Naive thymus-derived CD4-positive, alpha-beta T cell (primary cell): ENCODE data around the gene NCK1. TPM values are rescaled to one million over a fixed set of nuclear protein-coding genes. Genes with fewer than 3 reads are reported as not detected.
"Not testable (repeated sequence)": the region's sequence is repeated elsewhere in the genome, so short reads cannot be mapped to it uniquely, and the experiment has no call there.

Experiments
- ATAC-seq: fragments of 150-1000 bp; cut with Tn5 transposase; 2 replicates; pipeline ENCODE4 v1.10.0; 2021; ENCODE audit warnings: mild to moderate bottlenecking, moderate library complexity
- CTCF ChIA-PET: fragments of 350-600 bp; sonication (Branson Sonifier 250); formaldehyde crosslinking; loops from one replicate; lab custom pipeline; 2021; ENCODE audit warnings: antibody characterized with exemption; lab: Charles Lee
- POLR2A ChIA-PET: fragments of 350-600 bp; sonication (Branson Sonifier 250); formaldehyde crosslinking; loops from one replicate; lab custom pipeline; 2021; ENCODE audit warnings: antibody characterized with exemption, inconsistent platforms; lab: Charles Lee
- DNase-seq, 9 donors: peaks; one replicate each; pipeline versions ENCODE4 v3.0.0 to v3.0.0-alpha.2; 2020 to 2022; ENCODE audit warnings: mixed read lengths in 1 of 9
- H3K27ac ChIP-seq: one replicate; pipeline ENCODE4 v1.7.0; 2013; ENCODE audit warnings: mild to moderate bottlenecking, low read depth, low read length, moderate library complexity
- H3K27me3 ChIP-seq, 2 donors: one replicate each; pipeline ENCODE4 v1.7.0; 2013; ENCODE audit warnings: low read length in 2 of 2, mild to moderate bottlenecking in 2 of 2, moderate library complexity in 2 of 2; ENCODE audit not compliant: control insufficient read depth in 2 of 2, insufficient read depth in 2 of 2
- H3K36me3 ChIP-seq, 3 experiments: 1 replicate in 2 of 3; 2 replicates in 1 of 3; pipeline ENCODE4 v1.7.0; 2013; ENCODE audit warnings: low read length in 3 of 3, mild to moderate bottlenecking in 3 of 3, moderate library complexity in 1 of 3; ENCODE audit not compliant: insufficient read depth in 3 of 3, control insufficient read depth in 2 of 3
- H3K4me1 ChIP-seq, 2 donors: one replicate each; pipeline ENCODE4 v1.7.0; 2013; ENCODE audit warnings: low read length in 2 of 2, mild to moderate bottlenecking in 2 of 2, moderate library complexity in 1 of 2; ENCODE audit not compliant: control insufficient read depth in 2 of 2, insufficient read depth in 2 of 2
- H3K4me3 ChIP-seq: 2 replicates; pipeline ENCODE4 v1.7.0; 2013; ENCODE audit warnings: mild to moderate bottlenecking, low read length
- H3K9me3 ChIP-seq, 3 experiments: 1 replicate in 2 of 3; 2 replicates in 1 of 3; pipeline ENCODE4 v1.7.0; 2013; ENCODE audit warnings: low read length in 3 of 3; ENCODE audit not compliant: control insufficient read depth in 2 of 3
- H3K27ac Mint-ChIP-seq, 9 donors: one replicate each; pipeline ENCODE4 v1.8.0; 2020 to 2022; ENCODE audit warnings: mixed read lengths in 9 of 9, mild to moderate bottlenecking in 8 of 9, moderate library complexity in 5 of 9, inconsistent platforms in 2 of 9
- H3K27me3 Mint-ChIP-seq, 5 donors: one replicate each; pipeline ENCODE4 v1.8.0; 2021 to 2022; ENCODE audit warnings: mixed read lengths in 5 of 5, mild to moderate bottlenecking in 1 of 5
- H3K36me3 Mint-ChIP-seq, 5 donors: one replicate each; pipeline ENCODE4 v1.8.0; 2020 to 2022; ENCODE audit warnings: mixed read lengths in 5 of 5, mild to moderate bottlenecking in 3 of 5, inconsistent platforms in 1 of 5
- H3K4me1 Mint-ChIP-seq, 7 donors: one replicate each; pipeline ENCODE4 v1.8.0; 2020 to 2022; ENCODE audit warnings: mixed read lengths in 7 of 7, mild to moderate bottlenecking in 3 of 7, inconsistent platforms in 1 of 7
- H3K4me3 Mint-ChIP-seq, 10 donors: one replicate each; pipeline ENCODE4 v1.8.0; 2020 to 2022; ENCODE audit warnings: mild to moderate bottlenecking in 10 of 10, mixed read lengths in 10 of 10, moderate library complexity in 6 of 10, inconsistent platforms in 2 of 10
- H3K9me3 Mint-ChIP-seq, 11 donors: one replicate each; pipeline ENCODE4 v1.8.0; 2020 to 2022; ENCODE audit warnings: mixed read lengths in 11 of 11, mild to moderate bottlenecking in 4 of 11, inconsistent platforms in 1 of 11, moderate library complexity in 1 of 11
- intact Hi-C, 2 donors: fragments of 100-400 bp; cut with micrococcal nuclease; formaldehyde crosslinking; loops; one replicate each; pipeline ENCODE4 v1.15.1; 2023
- polyA plus RNA-seq, 2 donors: library from polyadenylated mRNA; unstranded; fragments of 300-500 nt; fragmentation: Illumina TruSeq; gene quantifications; one replicate each; pipeline ENCODE4 v1.2.3, GENCODE V29; 2021
- total RNA-seq, 6 experiments: library from RNA in 5 of 6; stranded (reverse) in 5 of 6; gene quantifications; 1 replicate in 5 of 6; 2 replicates in 1 of 6; pipeline ENCODE4 v1.2.3 and lab custom pipeline; 2021 to 2026

NCK1 gene
- total and polyA plus RNA-seq, 7 experiments from 2014 or later: 39.1 to 59.6 (median 47.3) TPM

DNA sequence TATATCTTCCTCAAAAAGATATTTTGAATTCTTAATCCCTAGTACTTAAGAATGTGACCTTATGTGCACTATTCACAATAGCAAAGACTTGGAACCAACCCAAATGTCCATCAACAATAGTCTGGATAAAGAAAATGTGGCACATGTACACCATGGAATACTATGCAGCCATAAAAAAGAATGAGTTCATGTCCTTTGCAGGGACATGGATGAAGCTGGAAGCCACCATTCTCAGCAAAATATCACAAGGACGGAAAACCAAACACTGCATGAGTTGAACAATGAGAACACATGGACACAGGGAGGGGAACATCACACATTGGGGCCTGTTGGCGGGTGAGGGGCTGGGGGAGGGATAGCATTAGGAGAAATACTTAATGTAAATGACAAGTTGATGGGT lies 17.5 kb downstream of the NCK1 start:
- H3K36me3 ChIP-seq, intact Hi-C loops, DNase-seq, H3K27me3 ChIP-seq, ATAC-seq, H3K4me3 ChIP-seq, H3K27me3 Mint-ChIP-seq, H3K27ac ChIP-seq, H3K9me3 ChIP-seq, CTCF ChIA-PET: not testable (repeated sequence)
- Mint-ChIP-seq H3K4me1 (peaks cover 34 to 87% (median 76%) of the 10 kb centered on the region in 7 donors), H3K9me3 (peaks cover 0 to 17% (median 3%) of the 10 kb centered on the region in 11 donors), H3K4me3 (peak overlapping the region in 1 of 10 donors; percentile 28), H3K27ac (peak overlapping the region in 4 of 9 donors; percentile 1 to 74 (median 32)), H3K36me3 (peaks cover 0 to 43% (median 14%) of the 10 kb centered on the region in 5 donors)
- POLR2A ChIA-PET: interaction anchor here (0.6 kb wide), 1 partner anchor 8 kb away, joined by 5 read pairs; no protein-coding TSS in a partner anchor
- H3K4me1 ChIP-seq: peaks cover 11 to 22% of the 10 kb centered on the region in 2 donors

DNA sequence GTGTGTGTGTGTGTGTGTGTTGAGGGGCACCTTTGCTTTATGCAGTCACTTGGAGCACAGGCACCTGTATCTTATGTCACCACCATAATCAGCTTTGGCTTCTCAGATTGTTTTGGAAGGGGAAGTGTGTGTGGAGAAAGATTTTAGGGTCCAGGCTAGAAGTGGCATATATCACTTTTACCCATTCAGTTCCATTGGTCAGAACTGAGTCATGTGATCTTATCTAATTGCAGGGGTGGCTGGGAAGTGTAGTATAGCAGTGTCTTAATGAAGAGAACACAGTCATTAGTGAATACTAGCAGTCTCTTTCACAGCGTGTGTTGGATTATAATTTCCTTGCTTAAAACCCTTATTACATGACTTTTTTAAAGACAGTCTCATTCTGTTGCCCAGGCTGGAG lies 20.6 kb downstream of the NCK1 start:
- Mint-ChIP-seq H3K27ac (peak overlapping the region in 7 of 9 donors; percentile 6 to 85 (median 55)), H3K4me1 (peaks cover 39 to 97% (median 83%) of the 10 kb centered on the region in 7 donors), H3K36me3 (peaks cover 0 to 41% (median 9%) of the 10 kb centered on the region in 5 donors), H3K4me3 (peak overlapping the region in 4 of 10 donors; percentile 9 to 60 (median 52)), H3K27me3 (no peaks in the 10 kb centered on the region), H3K9me3 (peaks cover 0 to 15% (median 3%) of the 10 kb centered on the region in 11 donors)
- CTCF ChIA-PET: no interaction called here
- Histone ChIP-seq H3K9me3 (no peaks in the 10 kb centered on the region), H3K4me3 (no peak overlapping the region), H3K27me3 (no peaks in the 10 kb centered on the region), H3K4me1 (peaks cover 33 to 38% of the 10 kb centered on the region in 2 donors), H3K27ac (no peak overlapping the region), H3K36me3 (no peaks in the 10 kb centered on the region)
- ATAC-seq (peak; percentile 73), DNase-seq (peak in 3 of 9 donors; percentile 12 to 28 (median 28))
- intact Hi-C loops: no loop called here
- POLR2A ChIA-PET: interaction anchor here (2.5 kb wide), 1 partner anchor 20 kb away, joined by 14 read pairs; the partner anchor contains the start of gene NCK1

DNA sequence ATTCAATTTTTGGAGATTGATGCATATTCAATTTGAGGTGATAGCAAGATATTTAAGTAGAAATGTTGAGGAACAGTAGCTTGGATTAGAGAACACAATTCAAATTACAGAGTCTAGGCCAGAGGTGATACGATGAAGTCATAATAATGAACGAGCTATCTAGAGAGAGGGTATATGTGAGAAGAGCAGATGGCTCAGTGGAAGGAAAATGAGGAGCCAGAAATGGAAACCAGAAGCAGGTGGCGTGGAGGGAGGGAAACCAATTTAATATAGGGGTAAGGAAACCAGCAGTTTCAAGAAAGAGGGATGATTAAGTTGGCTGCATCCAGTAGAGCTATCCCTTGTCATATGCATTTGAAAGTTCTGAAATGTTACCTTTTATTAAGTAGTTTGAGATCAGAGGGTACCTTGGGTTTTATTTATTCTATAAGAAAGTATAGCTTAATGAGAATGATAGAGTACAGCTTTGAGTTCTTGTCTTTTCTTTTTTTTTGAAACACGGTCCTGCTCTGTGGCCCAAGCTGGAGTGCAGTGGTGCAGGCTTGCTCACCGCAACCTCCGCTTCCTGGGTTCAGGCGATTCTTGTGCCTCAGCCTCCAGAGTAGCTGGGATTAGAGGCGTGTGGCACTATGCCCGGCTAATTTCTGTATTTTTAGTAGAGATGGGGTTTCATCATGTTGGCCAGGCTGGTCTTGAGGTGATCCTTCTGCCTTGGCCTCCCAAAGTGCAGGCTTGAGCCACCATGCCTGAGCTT lies 22.1 kb downstream of the NCK1 start:
- no peak overlapping the region for H3K27ac ChIP-seq
- peaks cover 0 to 10% (median 0%) of the 10 kb centered on the region in 11 donors for H3K9me3 Mint-ChIP-seq
- no peak for ATAC-seq
- no peaks in the 10 kb centered on the region for H3K27me3 ChIP-seq
- H3K4me1 Mint-ChIP-seq: peaks cover 46 to 97% (median 78%) of the 10 kb centered on the region in 7 donors
- peak overlapping the region in 9 of 10 donors; percentile 4 to 74 (median 32) for H3K4me3 Mint-ChIP-seq
- peaks cover 33% of the 10 kb centered on the region in 2 donors for H3K4me1 ChIP-seq
- DNase-seq: no peak
- no peaks in the 10 kb centered on the region for H3K9me3 ChIP-seq
- CTCF ChIA-PET: interaction anchor here (0.8 to 2.1 kb wide), 3 partner anchors 22 to 132 kb away, joined by 3 to 6 read pairs (median 3); partner anchors contain the start of genes NCK1 and STAG1
- POLR2A ChIA-PET: interaction anchor here (0.6 to 3.4 kb wide), 6 partner anchors 10 to 552 kb away, joined by 3 to 32 read pairs (median 3); partner anchors contain the start of genes NCK1 and STAG1
- intact Hi-C loops: no loop called here
- H3K36me3 ChIP-seq: no peaks in the 10 kb centered on the region
- H3K4me3 ChIP-seq: no peak overlapping the region
- H3K27me3 Mint-ChIP-seq: no peaks in the 10 kb centered on the region
- peak overlapping the region; percentile 1 to 86 (median 75) for H3K27ac Mint-ChIP-seq
- H3K36me3 Mint-ChIP-seq: peaks cover 0 to 35% (median 14%) of the 10 kb centered on the region in 5 donors

DNA sequence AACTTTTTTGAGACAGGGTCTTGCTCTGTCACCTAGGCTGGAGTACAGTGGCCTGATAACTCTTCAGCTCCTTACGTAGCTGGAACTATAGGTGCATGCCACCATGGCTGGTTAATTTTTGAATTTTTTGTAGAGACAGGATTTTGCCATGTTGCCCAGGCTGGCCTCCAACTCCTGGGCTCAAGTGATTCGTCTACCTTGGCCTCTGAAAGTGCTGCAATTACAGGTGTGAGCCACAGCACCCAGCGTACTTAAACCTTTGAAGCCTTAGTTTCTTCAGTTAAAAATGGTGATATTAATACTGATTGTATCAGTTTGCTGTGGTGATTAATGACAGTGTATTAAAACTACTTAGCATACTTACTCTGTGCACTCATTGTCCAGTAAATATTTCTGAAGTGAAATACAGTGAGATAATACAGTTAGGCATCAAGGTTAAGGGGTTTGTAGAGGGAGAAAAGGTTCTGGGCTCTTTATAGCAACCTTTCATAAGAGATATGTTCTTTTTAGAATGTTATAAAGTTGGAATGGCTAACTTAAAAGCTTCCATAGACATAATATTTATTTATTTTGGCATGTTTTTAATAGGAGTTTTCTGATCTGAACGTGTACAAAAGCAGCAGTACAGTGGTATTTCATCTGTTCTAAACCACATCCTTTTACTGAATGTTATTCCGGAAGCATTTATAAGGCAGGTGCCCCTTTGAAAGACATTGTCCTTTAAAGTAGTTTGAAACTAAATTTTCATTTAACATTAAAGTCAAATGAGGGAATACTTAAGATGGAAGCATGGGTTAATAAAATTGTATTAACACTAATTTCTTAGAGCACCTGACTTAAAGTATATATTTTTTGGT lies 23.6 kb downstream of the NCK1 start:
- POLR2A ChIA-PET: interaction anchor here (1.1 to 3.4 kb wide), 2 partner anchors 23 to 553 kb away, joined by 3 to 32 read pairs; partner anchors contain the start of gene NCK1
- H3K4me1 Mint-ChIP-seq: peaks cover 45 to 93% (median 76%) of the 10 kb centered on the region in 7 donors
- DNase-seq (peak in 6 of 9 donors; percentile 29 to 49 (median 44)), ATAC-seq (peak; percentile 74)
- peak overlapping the region; percentile 60 for H3K27ac ChIP-seq
- peaks cover 0 to 35% (median 20%) of the 10 kb centered on the region in 5 donors for H3K36me3 Mint-ChIP-seq
- CTCF ChIA-PET: interaction anchor here (0.6 to 2.1 kb wide), 2 partner anchors 24 to 71 kb away, joined by 4 to 6 read pairs; partner anchors contain the start of gene NCK1
- H3K4me1 ChIP-seq: peaks cover 33% of the 10 kb centered on the region in 2 donors
- H3K9me3 Mint-ChIP-seq: peaks cover 0 to 7% (median under 1%) of the 10 kb centered on the region in 11 donors
- no peaks in the 10 kb centered on the region for H3K9me3 ChIP-seq
- no peaks in the 10 kb centered on the region for H3K36me3 ChIP-seq
- intact Hi-C loops: loop anchor here (1.0 to 2.0 kb wide), 2 partner anchors 23 to 33 kb away; partner anchors contain the start of gene NCK1 (in 2 of the 2)
- no peaks in the 10 kb centered on the region for H3K27me3 Mint-ChIP-seq
- H3K4me3 Mint-ChIP-seq: peak overlapping the region; percentile 46 to 86 (median 76)
- H3K27me3 ChIP-seq: no peaks in the 10 kb centered on the region
- H3K27ac Mint-ChIP-seq: peak overlapping the region; percentile 50 to 91 (median 85)
- peak overlapping the region; percentile 25 for H3K4me3 ChIP-seq

DNA sequence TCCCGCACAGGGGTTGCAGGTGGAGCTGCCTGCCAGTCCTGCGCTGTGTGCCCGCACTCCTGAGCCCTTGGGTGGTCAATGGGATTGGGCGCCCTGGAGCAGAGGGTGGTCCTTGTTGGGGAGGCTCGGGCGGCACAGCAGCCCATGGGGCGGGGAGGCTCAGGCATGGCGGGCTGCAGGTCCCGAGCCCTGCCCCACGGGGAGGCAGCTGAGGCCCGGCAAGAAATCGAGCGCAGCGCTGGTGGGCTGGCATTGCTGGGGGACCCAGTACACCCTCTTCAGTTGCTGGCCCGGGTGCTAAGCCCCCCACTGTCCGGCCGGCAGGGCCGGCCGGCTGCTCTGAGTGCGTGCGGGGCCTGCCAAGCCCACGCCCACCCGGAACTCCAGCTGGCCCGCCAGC lies 27.9 kb downstream of the NCK1 start:
- no peaks in the 10 kb centered on the region for H3K27me3 Mint-ChIP-seq
- Histone ChIP-seq H3K9me3 (no peaks in the 10 kb centered on the region), H3K27ac (no peak overlapping the region), H3K4me3 (no peak overlapping the region), H3K36me3 (no peaks in the 10 kb centered on the region), H3K4me1 (peaks cover 22 to 23% of the 10 kb centered on the region in 2 donors), H3K27me3 (no peaks in the 10 kb centered on the region)
- H3K4me1 Mint-ChIP-seq: peaks cover 42 to 88% (median 78%) of the 10 kb centered on the region in 7 donors
- peaks cover 4 to 56% (median 24%) of the 10 kb centered on the region in 5 donors for H3K36me3 Mint-ChIP-seq
- no peak overlapping the region for H3K27ac Mint-ChIP-seq
- ATAC-seq (no peak), DNase-seq (no peak)
- no peak overlapping the region for H3K4me3 Mint-ChIP-seq
- intact Hi-C loops: no loop called here
- POLR2A ChIA-PET: no interaction called here
- H3K9me3 Mint-ChIP-seq: peaks cover 0 to 27% (median 4%) of the 10 kb centered on the region in 11 donors
- CTCF ChIA-PET: no interaction called here
